Cardiac muscle cell (in vitro differentiated cells and primary cell): ENCODE data around the gene PDZD2. TPM values are rescaled to one million over a fixed set of nuclear protein-coding genes. Genes with fewer than 3 reads are reported as not detected.
"Not testable (repeated sequence)": the region's sequence is repeated elsewhere in the genome, so short reads cannot be mapped to it uniquely, and the experiment has no call there.

Experiments
- DNase-seq, 2 donors: peaks; one replicate each; pipeline versions ENCODE4 v3.0.0 to v3.0.0-alpha.2; 2010 to 2017; ENCODE audit warnings: low read depth in 1 of 2, low spot score in 1 of 2
- H3K27ac ChIP-seq: fragments of 200-600 bp; sonication (generic); 2 replicates; pipeline ENCODE4 v1.5.1; 2016
- H3K27me3 ChIP-seq: fragments of 200-600 bp; sonication (generic); 2 replicates; pipeline ENCODE4 v1.6.0; 2016; ENCODE audit warnings: control low read depth
- H3K36me3 ChIP-seq: fragments of 200-600 bp; sonication (generic); 2 replicates; pipeline ENCODE4 v1.5.1; 2016; ENCODE audit warnings: control low read depth
- H3K4me1 ChIP-seq: fragments of 200-600 bp; sonication (generic); 2 replicates; pipeline ENCODE4 v1.8.1; 2017; ENCODE audit warnings: low read depth, mild to moderate bottlenecking, mixed run types
- H3K4me3 ChIP-seq: fragments of 200-600 bp; sonication (generic); 2 replicates; pipeline ENCODE4 v1.5.1; 2016; ENCODE audit warnings: mild to moderate bottlenecking
- H3K9me3 ChIP-seq: fragments of 200-600 bp; sonication (generic); 2 replicates; pipeline ENCODE4 v1.5.1; 2017; ENCODE audit warnings: low read depth, mild to moderate bottlenecking, control low read depth
- polyA plus RNA-seq: library from polyadenylated mRNA; unstranded; fragments of >200 nt; fragmentation: Nextera tagmentation; extraction: Ambion mirVana; gene quantifications from 2 replicates; pipeline ENCODE4 v1.2.1, GENCODE V29; 2016
- total RNA-seq: library from RNA; depleted of rRNA; stranded (reverse); fragments of >200 nt; gene quantifications from 2 replicates; pipeline ENCODE4 v1.2.3, GENCODE V29; 2016
- TF ChIP-seq, protein P1 (sequence below): IDR thresholded peaks from 2 replicates; pipeline ENCODE4 v1.5.1; 2012; ENCODE audit warnings: low read depth, mild to moderate bottlenecking, low read length

PDZD2 gene
- total and polyA plus RNA-seq, 2 experiments from 2014 or later: 3.0 to 3.5 TPM

DNA sequence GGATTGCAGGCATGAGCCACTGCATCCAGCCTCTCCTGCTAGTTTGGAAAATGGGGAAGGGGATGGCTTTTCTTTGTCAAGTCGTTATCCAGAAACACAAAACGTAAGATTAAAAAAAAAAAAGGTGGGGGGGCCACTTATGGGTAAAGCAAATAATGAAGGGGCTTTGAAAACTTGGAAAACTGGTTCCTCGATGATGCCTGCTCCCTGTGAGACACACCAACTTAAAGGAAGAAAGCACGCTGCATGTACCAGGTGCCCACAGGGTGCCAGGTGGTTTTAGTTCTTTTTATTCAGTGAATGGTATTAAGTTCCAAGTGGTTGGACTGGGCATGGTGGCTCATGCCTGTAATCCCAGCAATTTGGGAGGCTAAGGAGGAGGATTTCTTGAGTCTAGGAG, 365.1 kb downstream of the PDZD2 start:
- H3K4me3 ChIP-seq: no peak overlapping the region
- H3K27ac ChIP-seq: no peak overlapping the region
- TF ChIP-seq, protein P1, sequence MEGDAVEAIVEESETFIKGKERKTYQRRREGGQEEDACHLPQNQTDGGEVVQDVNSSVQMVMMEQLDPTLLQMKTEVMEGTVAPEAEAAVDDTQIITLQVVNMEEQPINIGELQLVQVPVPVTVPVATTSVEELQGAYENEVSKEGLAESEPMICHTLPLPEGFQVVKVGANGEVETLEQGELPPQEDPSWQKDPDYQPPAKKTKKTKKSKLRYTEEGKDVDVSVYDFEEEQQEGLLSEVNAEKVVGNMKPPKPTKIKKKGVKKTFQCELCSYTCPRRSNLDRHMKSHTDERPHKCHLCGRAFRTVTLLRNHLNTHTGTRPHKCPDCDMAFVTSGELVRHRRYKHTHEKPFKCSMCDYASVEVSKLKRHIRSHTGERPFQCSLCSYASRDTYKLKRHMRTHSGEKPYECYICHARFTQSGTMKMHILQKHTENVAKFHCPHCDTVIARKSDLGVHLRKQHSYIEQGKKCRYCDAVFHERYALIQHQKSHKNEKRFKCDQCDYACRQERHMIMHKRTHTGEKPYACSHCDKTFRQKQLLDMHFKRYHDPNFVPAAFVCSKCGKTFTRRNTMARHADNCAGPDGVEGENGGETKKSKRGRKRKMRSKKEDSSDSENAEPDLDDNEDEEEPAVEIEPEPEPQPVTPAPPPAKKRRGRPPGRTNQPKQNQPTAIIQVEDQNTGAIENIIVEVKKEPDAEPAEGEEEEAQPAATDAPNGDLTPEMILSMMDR: no peak
- DNase-seq: no peak
- no peaks in the 10 kb centered on the region for H3K4me1 ChIP-seq
- H3K27me3 ChIP-seq: no peaks in the 10 kb centered on the region
- H3K9me3 ChIP-seq: no peaks in the 10 kb centered on the region
- no peaks in the 10 kb centered on the region for H3K36me3 ChIP-seq

DNA sequence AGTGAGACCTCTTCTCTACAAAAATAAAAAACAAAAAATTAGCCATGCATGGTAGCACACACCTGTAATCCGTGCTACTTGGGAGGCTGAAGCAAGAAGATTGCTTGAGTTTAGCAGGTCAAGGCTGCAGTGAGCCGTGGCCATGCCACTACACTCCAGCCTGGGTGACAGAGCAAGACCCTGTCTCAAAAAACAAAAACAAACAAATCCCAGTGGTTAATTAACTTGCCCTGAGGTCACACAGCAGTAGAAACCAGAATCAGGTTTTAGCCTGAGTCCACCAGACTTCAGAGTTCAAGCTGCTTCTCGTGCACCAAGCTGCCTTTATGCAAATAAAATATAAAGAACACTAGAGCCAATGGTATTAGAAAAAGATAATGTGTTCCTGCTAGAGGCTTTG, 365.5 kb downstream of the PDZD2 start:
- no peak overlapping the region for H3K4me3 ChIP-seq
- no peaks in the 10 kb centered on the region for H3K4me1 ChIP-seq
- no peaks in the 10 kb centered on the region for H3K36me3 ChIP-seq
- no peaks in the 10 kb centered on the region for H3K27me3 ChIP-seq
- no peak overlapping the region for H3K27ac ChIP-seq
- no peaks in the 10 kb centered on the region for H3K9me3 ChIP-seq
- no peak for DNase-seq
- TF ChIP-seq, protein P1: no peak

DNA sequence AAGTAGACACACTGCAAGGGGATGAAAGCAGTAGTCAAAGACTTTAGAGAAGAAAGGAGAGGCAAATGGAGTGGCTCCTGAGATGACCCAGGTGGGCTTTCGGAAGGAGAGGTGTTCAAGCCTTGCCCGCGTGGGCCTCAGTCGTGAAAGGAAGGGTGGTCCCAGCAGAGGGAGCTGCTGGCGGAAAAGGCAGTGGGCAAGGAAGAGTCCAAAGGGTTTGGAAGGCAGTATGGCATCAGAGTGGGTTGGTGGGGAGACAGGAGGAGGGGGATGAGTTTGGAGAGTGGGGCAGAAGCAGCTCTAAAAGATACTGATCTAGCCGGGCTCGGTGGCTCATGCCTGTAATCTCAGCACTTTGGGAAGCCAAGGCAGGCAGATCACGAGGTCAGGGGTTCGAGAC, 369.8 kb downstream of the PDZD2 start:
- no peak for DNase-seq
- no peaks in the 10 kb centered on the region for H3K9me3 ChIP-seq
- H3K27me3 ChIP-seq: no peaks in the 10 kb centered on the region
- H3K36me3 ChIP-seq: no peaks in the 10 kb centered on the region
- H3K4me3 ChIP-seq: no peak overlapping the region
- TF ChIP-seq, protein P1: no peak
- H3K4me1 ChIP-seq: no peaks in the 10 kb centered on the region
- no peak overlapping the region for H3K27ac ChIP-seq

DNA sequence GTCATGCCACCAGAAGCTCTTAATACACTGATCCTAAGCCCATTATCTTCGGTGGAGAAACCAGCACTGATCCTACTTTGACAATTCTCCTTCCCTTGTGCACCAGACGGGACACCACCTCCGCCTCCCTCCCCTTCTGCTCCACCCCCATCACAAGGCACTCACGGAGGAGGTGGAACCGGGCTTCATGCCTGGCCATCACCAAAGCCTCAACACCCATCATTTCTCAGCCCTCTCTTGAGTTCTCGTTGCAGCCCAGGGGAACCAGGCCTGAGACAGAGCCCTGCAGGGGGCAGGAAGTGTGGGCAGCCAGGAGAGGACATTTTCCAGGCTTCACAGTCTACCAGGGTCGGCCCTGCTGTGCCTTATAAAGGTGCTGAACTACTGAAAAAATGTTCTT, 374.7 kb downstream of the PDZD2 start:
- Histone ChIP-seq H3K27ac (no peak overlapping the region), H3K36me3 (no peaks in the 10 kb centered on the region), H3K27me3 (no peaks in the 10 kb centered on the region), H3K9me3 (no peaks in the 10 kb centered on the region), H3K4me1 (peaks cover 5% of the 10 kb centered on the region), H3K4me3 (no peak overlapping the region)
- no peak for DNase-seq
- TF ChIP-seq, protein P1: no peak

DNA sequence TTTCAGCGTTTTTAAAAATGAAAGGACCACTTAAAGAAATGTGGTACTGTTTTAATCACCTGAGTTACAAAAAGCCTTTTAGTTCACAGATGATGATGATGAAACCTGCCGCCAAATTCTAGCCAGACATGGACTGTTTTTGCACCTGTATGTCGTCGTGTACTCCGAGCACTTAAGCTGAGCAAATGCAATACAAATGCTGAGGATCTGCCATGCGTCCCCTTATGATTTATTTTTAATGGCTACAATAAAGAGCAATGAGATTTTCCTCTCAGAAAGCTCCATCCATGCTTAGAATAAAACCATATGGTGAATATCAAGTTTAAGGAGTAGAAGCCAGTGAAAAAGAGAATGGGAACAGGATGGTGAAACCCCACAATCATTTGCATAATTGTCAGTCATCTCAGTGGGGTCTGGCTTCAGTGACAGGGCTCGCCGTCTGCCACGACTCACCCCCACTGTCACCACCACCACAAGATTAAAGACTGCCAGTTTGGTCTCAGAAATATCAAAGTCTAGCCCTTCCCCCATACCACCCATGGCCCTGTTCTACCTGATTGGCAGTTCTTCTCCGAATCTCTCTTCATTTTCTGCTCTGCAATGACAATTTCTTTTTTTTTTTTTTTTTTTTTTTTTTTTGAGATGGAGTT, 375.3 kb downstream of the PDZD2 start:
- peaks cover 5% of the 10 kb centered on the region for H3K4me1 ChIP-seq
- no peaks in the 10 kb centered on the region for H3K36me3 ChIP-seq
- TF ChIP-seq, protein P1: no peak
- no peaks in the 10 kb centered on the region for H3K27me3 ChIP-seq
- H3K9me3 ChIP-seq: no peaks in the 10 kb centered on the region
- DNase-seq: no peak
- no peak overlapping the region for H3K27ac ChIP-seq
- no peak overlapping the region for H3K4me3 ChIP-seq

DNA sequence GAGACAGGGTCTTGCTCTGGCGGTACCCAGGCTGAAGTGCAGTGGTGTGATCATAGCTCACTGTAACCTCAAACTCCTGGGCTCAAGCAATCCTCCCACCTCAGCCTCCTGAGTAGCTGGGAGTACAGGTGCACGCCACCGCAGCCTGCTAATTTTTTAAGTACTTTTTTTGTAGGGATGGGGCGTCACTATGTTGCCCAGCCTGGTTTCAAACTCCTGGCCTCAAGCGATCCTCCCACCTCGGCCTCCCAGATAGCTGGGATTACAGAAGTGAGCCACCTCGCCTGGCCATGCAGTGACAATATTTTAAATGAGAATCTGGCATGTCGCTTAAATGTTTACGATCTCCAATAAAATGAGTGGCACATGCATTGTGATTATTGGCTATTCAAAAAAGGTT, 376.3 kb downstream of the PDZD2 start:
- not testable (repeated sequence) for H3K4me1 ChIP-seq, H3K27ac ChIP-seq, H3K4me3 ChIP-seq

More for the DNA sequence above, 376.3 kb downstream of the PDZD2 start:
- DNase-seq, H3K9me3 ChIP-seq, H3K36me3 ChIP-seq, H3K27me3 ChIP-seq: not testable (repeated sequence)
